Central memory CD4-positive, alpha-beta T cell (primary cell): ENCODE results near the gene TMEM203.

Source experiments
- DNase-seq: peaks from one replicate; pipeline ENCODE4 v3.0.0; 2022

The TMEM203 gene

GRCh38 chr9:137217276-137218211 is 12.1 kb upstream of the TMEM203 start:
- no peak for DNase-seq

- DNase-seq, result no peak
These were observed 10.9 kb upstream of the TMEM203 start for GRCh38 chr9:137216188-137216965.

- no peak for DNase-seq
These were observed 9.9 kb upstream of the TMEM203 start for GRCh38 chr9:137215196-137215986.

- no peak for DNase-seq
These were observed 9.2 kb upstream of the TMEM203 start for GRCh38 chr9:137214620-137215019.

- DNase-seq, result no peak
These were observed 8.0 kb upstream of the TMEM203 start for GRCh38 chr9:137213160-137214060.

- no peak for DNase-seq
These were observed 7.1 kb upstream of the TMEM203 start for GRCh38 chr9:137212520-137212919.

GRCh38 chr9:137211532-137211931 is 6.1 kb upstream of the TMEM203 start:
- DNase-seq, result no peak

GRCh38 chr9:137206602-137207001 is 1.2 kb upstream of the TMEM203 start:
- DNase-seq, result no peak

GRCh38 chr9:137204731-137205125 is 720 bp downstream of the TMEM203 start:
- no peak for DNase-seq

- DNase-seq, result no peak
These were observed 2.5 kb downstream of the TMEM203 start for GRCh38 chr9:137202966-137203365.

GRCh38 chr9:137201205-137201868 is 4.1 kb downstream of the TMEM203 start:
- DNase-seq, result no peak

- peak; percentile 97 for DNase-seq
These were observed 4.9 kb downstream of the TMEM203 start, which contains the start of gene TPRN for GRCh38 chr9:137200311-137201204. TSS of gene TPRN (minus strand) at chr9:137200741. CDS start at chr9:137200711, 30 bp downstream.

- DNase-seq, result no peak
These were observed 5.9 kb downstream of the TMEM203 start for GRCh38 chr9:137199411-137200121.

- no peak for DNase-seq
These were observed 6.6 kb downstream of the TMEM203 start for GRCh38 chr9:137198902-137199283.

- no peak for DNase-seq
These were observed 7.2 kb downstream of the TMEM203 start for GRCh38 chr9:137198051-137198901.

- DNase-seq, result no peak
These were observed 9.8 kb downstream of the TMEM203 start for GRCh38 chr9:137195525-137196220.

- DNase-seq, result no peak
These were observed 10.5 kb downstream of the TMEM203 start for GRCh38 chr9:137194909-137195308.

- no peak for DNase-seq
These were observed 11.1 kb downstream of the TMEM203 start for GRCh38 chr9:137194388-137194787.
